ENCODE measurements around the gene GALNS.
"Not testable (repeated sequence)": the region's sequence is repeated elsewhere in the genome, so short reads cannot be mapped to it uniquely, and the experiment has no call there.

GALNS gene

DNA sequence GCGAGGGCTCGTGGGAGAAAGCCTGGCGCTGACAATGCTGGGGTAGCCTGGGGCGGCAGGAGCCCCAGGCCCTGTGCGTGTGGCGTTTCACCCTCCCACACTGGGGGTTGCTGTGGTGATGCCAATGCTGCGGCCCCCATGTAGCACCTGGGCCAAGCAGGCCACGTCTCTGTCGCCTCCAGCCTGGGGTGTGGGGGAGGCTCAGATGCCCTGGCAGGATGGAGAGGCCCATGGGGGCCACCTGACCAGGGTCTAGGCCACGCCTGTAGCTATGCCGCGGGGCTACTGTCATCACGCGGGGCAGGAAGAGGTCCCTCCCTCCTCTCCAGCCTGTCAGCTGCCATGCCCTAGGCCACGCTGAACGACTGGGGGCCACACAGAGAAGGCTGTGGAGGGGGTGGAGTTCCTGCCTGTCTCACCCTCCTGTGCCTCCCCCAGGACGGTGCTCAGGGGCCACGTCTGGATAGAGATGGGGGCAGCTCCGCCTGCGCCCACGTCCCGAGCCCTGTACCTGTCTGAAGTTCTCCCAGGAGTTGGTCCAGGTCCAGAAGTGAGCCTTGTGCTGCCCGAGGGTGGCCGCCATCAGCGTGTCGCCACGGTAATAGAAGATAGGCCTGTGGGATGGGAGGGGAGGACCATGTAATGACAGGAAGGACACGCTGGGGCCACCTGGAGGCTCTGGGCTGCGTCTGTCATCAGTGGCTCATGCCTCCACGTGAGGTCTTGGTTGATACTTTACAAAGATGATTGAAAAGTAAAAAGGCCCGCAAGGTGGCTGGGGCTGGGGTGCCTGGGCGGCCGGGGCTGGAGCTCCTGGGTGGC is 32.3 kb downstream of the GALNS start:
- no peak for DNase-seq (ENCODE audit: insufficient read length, low spot score)
- TF ChIP-seq TAF1 (IDR thresholded peaks at IDR 0.05; ENCODE audit: low read depth, low read length), result no peak
- TF ChIP-seq SPI1 (IDR thresholded peaks at IDR 0.05; ENCODE audit: low read depth, low read length), result no peak
- no peak for TF ChIP-seq PAX5 (IDR thresholded peaks at IDR 0.05; ENCODE audit: insufficient read depth, low read length, severe bottlenecking)
- FAIRE-seq, result no peak

DNA sequence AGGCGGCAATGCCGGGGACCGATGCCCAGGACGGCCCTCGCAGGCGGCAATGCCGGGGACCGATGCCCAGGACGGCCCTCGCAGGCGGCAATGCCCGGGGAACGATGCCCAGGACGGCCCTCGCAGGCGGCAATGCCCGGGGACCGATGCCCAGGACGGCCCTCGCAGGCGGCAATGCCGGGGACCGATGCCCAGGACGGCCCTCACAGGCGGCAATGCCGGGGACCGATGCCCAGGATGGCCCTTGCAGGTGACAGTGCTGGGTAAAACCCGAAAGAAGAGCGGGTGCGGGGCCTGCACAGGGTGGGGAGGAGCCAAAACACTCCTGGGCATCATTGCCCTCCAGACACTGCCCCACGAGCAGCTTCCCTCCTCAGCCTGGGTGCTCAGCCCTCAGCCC is 33.1 kb downstream of the GALNS start:
- not testable (repeated sequence) for FAIRE-seq; DNase-seq (ENCODE audit: insufficient read length, low spot score)

DNA sequence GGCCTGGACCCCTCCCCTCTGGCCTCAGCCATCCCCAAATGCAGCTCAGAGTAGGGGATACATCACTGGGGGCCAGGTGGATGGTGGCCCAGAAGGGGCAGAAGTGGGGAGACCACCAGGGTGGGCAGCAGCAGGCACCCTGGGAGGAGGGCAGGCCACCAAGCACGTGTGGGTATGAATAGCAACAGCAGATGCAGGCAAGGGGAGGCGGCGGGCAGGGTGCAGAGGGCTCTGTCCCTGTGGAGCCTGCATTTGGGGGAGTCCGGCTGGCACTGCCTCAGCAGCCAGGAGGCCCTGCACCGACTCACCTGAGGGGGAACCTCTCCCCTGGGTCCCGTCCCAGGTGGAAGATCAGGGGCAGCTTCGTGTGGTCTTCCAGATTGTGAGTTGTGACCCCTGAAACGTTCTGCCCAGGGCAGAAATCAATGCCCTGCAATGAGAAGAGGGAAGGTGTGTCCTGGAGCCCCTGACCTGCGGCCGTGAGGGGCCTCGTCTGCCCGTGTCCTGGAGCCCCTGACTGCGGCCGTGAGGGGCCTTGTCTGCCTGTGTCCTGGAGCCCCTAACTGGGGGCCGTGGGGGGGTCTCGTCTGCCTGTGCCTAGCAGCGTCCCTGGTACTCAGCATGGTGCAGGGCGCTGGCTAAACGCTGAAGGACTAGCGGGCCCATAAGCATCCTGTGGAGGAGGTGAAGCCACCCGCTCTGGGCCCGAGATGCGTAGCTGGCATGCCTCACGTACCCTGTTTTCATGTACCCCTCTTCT is 34.3 kb downstream of the GALNS start:
- DNase-seq (ENCODE audit: insufficient read length, low spot score), result no peak
- TF ChIP-seq SPI1 (IDR thresholded peaks at IDR 0.05; ENCODE audit: low read depth, low read length), result no peak
- TF ChIP-seq POU2F2 (IDR thresholded peaks at IDR 0.05; ENCODE audit: low read depth, low read length), result no peak
- no peak for TF ChIP-seq POLR2AphosphoS5 (IDR thresholded peaks at IDR 0.05; ENCODE audit: low read depth, low read length)
- no peak for TF ChIP-seq TAF1 (IDR thresholded peaks at IDR 0.05; ENCODE audit: low read depth, low read length)
- no peak for TF ChIP-seq POLR2A (IDR thresholded peaks at IDR 0.05; ENCODE audit: low read depth, low read length)
- no peak for TF ChIP-seq PAX5 (IDR thresholded peaks at IDR 0.05; ENCODE audit: insufficient read depth, low read length, severe bottlenecking)
- no peak for FAIRE-seq

DNA sequence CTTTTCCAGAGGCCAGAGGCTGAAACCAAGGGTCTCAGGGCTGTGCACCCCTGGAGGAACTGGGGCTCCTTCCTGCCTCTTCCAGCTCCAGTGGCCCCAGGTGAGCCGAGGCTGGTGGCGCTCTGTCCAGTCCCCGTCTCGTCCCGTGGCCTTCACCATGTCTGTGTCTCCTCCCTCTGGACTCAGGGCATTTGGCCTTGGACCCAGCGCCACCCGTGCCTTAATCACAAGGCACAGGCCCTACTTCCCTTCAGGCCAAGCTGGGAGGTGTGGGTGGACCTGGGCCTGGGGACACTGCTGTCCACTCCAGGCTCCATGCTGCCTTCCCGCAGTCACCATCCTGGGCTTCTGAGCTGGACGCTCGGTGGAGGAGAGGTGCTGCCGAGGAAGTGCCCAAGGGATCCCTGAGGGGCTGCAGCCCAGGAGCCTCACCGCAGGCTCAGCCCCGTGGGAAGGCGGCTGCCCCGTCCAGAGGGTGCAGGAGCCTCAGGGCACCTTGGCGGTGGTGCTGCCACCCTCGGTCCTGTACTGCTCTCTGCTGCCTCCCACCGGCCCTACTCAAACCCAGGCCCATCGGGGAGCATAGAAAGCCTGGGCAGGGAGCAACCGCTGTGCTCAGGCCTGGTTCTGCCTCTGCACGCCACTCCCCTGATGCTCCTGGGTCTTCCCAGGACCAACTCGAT is 35.4 kb downstream of the GALNS start:
- DNase-seq (ENCODE audit: insufficient read length, low spot score), result no peak
- FAIRE-seq, result no peak
- TF ChIP-seq PAX5 (IDR thresholded peaks at IDR 0.05; ENCODE audit: insufficient read depth, low read length, severe bottlenecking) (no peak), POU2F2 (IDR thresholded peaks at IDR 0.05; ENCODE audit: low read depth, low read length) (no peak), POLR2A (IDR thresholded peaks at IDR 0.05; ENCODE audit: low read depth, low read length) (no peak), SPI1 (IDR thresholded peaks at IDR 0.05; ENCODE audit: low read depth, low read length) (no peak), POLR2AphosphoS5 (IDR thresholded peaks at IDR 0.05; ENCODE audit: low read depth, low read length) (no peak), TAF1 (IDR thresholded peaks at IDR 0.05; ENCODE audit: low read depth, low read length) (no peak)

DNA sequence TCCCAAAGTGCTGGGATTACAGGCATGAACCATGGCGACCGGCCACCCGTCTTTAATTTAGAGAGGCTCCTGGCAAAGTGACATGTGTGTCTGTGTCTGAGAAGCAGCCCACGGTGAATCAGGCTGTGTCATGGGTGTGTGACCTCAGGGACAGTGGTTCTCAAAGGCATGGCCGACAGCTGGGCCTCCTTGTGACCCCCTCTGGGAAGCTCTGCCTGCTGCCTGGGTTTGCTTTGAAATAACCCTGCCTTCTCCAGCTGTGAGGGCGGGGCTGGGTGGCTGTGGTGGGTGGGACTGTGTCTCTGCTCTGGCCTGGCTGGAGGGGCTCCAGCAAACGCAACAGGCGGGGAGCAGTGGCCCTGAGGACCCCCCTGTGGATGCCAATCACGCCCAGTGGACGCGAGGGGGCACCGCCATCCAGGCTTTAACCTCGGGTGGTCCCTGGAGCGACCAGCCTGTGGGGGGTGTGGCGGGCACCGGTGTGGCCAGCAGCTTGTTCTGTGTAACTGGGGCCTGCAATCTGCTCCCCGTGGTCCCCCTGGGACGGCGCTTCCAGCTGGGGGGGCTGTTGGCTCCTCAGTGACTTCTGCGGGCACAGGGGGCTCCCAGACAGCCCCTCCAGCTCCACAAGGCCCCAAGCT is 36.2 kb downstream of the GALNS start:
- FAIRE-seq (no peak), DNase-seq (ENCODE audit: insufficient read length, low spot score) (no peak)
- TF ChIP-seq POLR2A (IDR thresholded peaks at IDR 0.05; ENCODE audit: low read depth, low read length) (no peak), POU2F2 (IDR thresholded peaks at IDR 0.05; ENCODE audit: low read depth, low read length) (no peak), SPI1 (IDR thresholded peaks at IDR 0.05; ENCODE audit: low read depth, low read length) (no peak), POLR2AphosphoS5 (IDR thresholded peaks at IDR 0.05; ENCODE audit: low read depth, low read length) (no peak), TAF1 (IDR thresholded peaks at IDR 0.05; ENCODE audit: low read depth, low read length) (no peak), PAX5 (IDR thresholded peaks at IDR 0.05; ENCODE audit: insufficient read depth, low read length, severe bottlenecking) (no peak)

DNA sequence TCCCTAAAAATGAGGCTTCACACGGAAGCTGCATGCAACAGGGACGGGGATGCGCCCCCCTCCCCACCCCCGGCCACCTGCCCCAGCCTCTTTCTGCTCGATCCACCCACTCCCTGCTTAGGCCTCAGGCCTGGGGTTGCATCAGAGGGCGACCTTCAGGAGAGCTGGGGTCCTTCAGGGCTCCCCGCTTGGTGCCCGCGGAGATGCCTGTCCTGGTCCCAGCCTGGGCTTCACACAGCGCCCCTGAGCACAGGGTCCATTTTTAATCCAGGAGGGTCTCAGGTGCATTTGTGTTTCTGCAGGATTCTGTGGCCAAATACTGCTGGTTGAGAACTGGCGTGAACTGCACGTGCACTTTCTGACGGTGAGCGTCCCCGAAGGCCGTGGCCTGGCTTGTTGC is 37.6 kb downstream of the GALNS start:
- no peak for TF ChIP-seq POU2F2 (IDR thresholded peaks at IDR 0.05; ENCODE audit: low read depth, low read length)
- TF ChIP-seq POLR2AphosphoS5 (IDR thresholded peaks at IDR 0.05; ENCODE audit: low read depth, low read length), result no peak
- no peak for TF ChIP-seq TAF1 (IDR thresholded peaks at IDR 0.05; ENCODE audit: low read depth, low read length)
- TF ChIP-seq SPI1 (IDR thresholded peaks at IDR 0.05; ENCODE audit: low read depth, low read length), result no peak
- TF ChIP-seq PAX5 (IDR thresholded peaks at IDR 0.05; ENCODE audit: insufficient read depth, low read length, severe bottlenecking), result no peak
- TF ChIP-seq POLR2A (IDR thresholded peaks at IDR 0.05; ENCODE audit: low read depth, low read length), result no peak
- FAIRE-seq (no peak), DNase-seq (ENCODE audit: insufficient read length, low spot score) (no peak)

DNA sequence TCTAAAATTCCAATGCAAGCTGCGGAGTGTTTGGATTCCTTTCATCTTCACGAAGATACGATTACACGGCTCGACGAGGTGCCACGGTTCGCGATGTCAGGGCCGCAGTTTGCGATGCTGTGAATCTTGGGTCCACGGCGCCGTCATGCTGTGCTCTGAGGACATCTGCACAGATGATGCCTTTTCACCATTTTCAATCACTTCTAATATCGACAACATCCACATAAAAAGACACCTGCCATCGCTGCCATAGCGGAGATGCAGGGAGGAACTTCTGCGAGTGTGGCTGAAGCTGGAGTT is 38.2 kb downstream of the GALNS start:
- DNase-seq (ENCODE audit: insufficient read length, low spot score) (no peak), FAIRE-seq (no peak)
- TF ChIP-seq TAF1 (IDR thresholded peaks at IDR 0.05; ENCODE audit: low read depth, low read length), result no peak
- TF ChIP-seq POLR2A (IDR thresholded peaks at IDR 0.05; ENCODE audit: low read depth, low read length), result no peak
- no peak for TF ChIP-seq SPI1 (IDR thresholded peaks at IDR 0.05; ENCODE audit: low read depth, low read length)
- no peak for TF ChIP-seq POLR2AphosphoS5 (IDR thresholded peaks at IDR 0.05; ENCODE audit: low read depth, low read length)
- no peak for TF ChIP-seq POU2F2 (IDR thresholded peaks at IDR 0.05; ENCODE audit: low read depth, low read length)

DNA sequence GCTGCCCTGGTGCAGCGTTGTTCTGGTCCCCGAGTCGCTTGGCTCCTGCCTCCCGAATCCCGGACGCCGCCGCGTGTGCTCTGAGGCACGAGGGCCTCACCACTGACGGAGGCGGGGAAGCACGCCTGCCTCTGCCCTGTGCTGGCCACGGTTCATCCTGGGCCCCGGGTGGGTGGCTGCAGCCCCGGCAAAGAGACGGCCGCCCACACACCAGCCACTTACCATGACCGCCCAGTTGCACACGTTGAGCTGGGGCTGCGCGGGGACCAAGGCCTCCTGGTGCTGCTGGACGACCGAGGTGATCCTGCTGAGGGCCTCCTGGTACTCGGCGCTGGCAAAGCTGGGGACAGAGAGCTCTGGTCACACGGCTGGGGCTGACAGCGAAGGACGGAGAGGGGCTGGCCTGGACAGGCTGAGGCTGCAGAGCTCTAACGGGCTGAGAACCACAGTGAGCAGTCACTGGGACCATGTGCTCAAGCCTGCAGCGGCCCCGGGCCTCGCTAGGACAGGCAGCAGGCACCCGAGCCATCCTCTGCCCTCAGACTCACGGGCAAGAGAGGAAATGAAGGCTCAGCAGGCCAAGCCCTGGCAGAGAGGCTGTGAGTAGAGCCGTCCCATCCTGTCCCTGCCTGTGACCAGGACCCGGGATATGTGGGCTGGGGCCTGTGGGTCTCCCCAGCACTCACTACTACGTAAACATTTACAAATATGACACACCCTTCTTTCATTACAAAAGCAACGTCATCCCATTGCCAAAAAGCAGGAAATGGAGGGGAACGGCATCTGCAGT is 38.8 kb downstream of the GALNS start:
- DNase-seq (ENCODE audit: insufficient read length, low spot score) (no peak), FAIRE-seq (no peak)
- TF ChIP-seq TAF1 (IDR thresholded peaks at IDR 0.05; ENCODE audit: low read depth, low read length), result no peak
- TF ChIP-seq POLR2AphosphoS5 (IDR thresholded peaks at IDR 0.05; ENCODE audit: low read depth, low read length), result no peak
